ENCODE data around the gene SLC35F3. TPM values are rescaled to one million over a fixed set of nuclear protein-coding genes. Genes with fewer than 3 reads are reported as not detected.

SLC35F3 gene
- total RNA-seq, 1 donor, result not detected

DNA sequence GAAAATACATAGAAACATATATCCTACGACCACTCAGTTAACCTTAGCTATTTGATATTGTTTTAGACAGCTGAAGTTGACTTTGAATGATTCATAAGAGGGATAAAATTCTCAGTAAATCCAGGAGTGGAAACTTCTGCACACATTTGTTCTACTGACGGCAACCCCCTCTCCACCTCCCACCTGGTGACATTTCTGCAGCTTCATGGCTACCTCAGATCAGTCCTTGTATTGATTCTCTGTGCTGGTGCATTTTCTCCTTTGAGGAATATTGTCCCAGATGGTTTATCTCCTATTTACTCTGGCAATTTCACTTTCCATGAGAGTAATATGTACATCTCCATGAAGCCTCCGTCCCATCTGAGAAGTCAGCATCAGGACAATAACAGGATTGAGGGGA is 411.1 kb downstream of the SLC35F3 start:
- Histone ChIP-seq H3K36me3 (ENCODE audit: insufficient read depth, low read length) (no peaks in the 10 kb centered on the region), H3K79me2 (ENCODE audit: insufficient read depth, low read length) (no peaks in the 10 kb centered on the region), H3K9me3 (ENCODE audit: low read depth, low read length) (no peaks in the 10 kb centered on the region), H3K27ac (ENCODE audit: low read depth, low read length) (no peak overlapping the region), H3K4me3 (ENCODE audit: insufficient read depth, low read length) (no peak overlapping the region), H2AFZ (ENCODE audit: low read length) (no peak overlapping the region), H3K4me1 (ENCODE audit: insufficient read depth, low read length) (peaks cover 13% of the 10 kb centered on the region), H3K27me3 (ENCODE audit: insufficient read depth, low read length) (peaks cover 27% of the 10 kb centered on the region), H4K20me1 (ENCODE audit: insufficient read depth, low read length) (no peaks in the 10 kb centered on the region), H3K4me2 (ENCODE audit: insufficient read depth, low read length) (no peak overlapping the region)
- TF ChIP-seq, protein P1, sequence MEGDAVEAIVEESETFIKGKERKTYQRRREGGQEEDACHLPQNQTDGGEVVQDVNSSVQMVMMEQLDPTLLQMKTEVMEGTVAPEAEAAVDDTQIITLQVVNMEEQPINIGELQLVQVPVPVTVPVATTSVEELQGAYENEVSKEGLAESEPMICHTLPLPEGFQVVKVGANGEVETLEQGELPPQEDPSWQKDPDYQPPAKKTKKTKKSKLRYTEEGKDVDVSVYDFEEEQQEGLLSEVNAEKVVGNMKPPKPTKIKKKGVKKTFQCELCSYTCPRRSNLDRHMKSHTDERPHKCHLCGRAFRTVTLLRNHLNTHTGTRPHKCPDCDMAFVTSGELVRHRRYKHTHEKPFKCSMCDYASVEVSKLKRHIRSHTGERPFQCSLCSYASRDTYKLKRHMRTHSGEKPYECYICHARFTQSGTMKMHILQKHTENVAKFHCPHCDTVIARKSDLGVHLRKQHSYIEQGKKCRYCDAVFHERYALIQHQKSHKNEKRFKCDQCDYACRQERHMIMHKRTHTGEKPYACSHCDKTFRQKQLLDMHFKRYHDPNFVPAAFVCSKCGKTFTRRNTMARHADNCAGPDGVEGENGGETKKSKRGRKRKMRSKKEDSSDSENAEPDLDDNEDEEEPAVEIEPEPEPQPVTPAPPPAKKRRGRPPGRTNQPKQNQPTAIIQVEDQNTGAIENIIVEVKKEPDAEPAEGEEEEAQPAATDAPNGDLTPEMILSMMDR (IDR thresholded peaks at IDR 0.05; ENCODE audit: extremely low read depth, low read depth, low read length), result no peak
- peak; percentile 66 for DNase-seq (ENCODE audit: insufficient read length, low spot score, missing footprints)

DNA sequence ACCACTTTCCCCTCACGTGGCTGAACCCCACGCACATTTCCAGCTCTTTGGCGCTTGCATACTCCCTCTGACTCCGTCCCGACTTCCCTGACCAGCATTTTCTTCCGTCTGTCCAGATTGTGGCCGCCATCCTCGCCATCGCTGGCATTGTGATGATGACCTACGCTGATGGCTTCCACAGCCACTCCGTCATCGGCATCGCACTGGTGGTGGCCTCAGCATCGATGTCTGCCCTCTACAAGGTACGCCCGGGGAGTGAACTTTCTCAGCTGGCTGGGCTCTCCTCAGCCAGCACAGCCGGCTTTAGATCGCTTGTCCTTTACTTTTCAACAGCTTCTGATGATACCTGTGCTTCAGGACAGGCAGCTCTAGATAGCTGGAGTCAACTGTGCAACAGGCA is 412.0 kb downstream of the SLC35F3 start:
- no peaks in the 10 kb centered on the region for H4K20me1 ChIP-seq (ENCODE audit: insufficient read depth, low read length)
- H2AFZ ChIP-seq (ENCODE audit: low read length), result no peak overlapping the region
- TF ChIP-seq, protein P1 (IDR thresholded peaks at IDR 0.05; ENCODE audit: extremely low read depth, low read depth, low read length), result no peak
- H3K4me2 ChIP-seq (ENCODE audit: insufficient read depth, low read length), result no peak overlapping the region
- peaks cover 13% of the 10 kb centered on the region for H3K4me1 ChIP-seq (ENCODE audit: insufficient read depth, low read length)
- H3K36me3 ChIP-seq (ENCODE audit: insufficient read depth, low read length), result no peaks in the 10 kb centered on the region
- H3K9me3 ChIP-seq (ENCODE audit: low read depth, low read length), result no peaks in the 10 kb centered on the region
- H3K4me3 ChIP-seq (ENCODE audit: insufficient read depth, low read length), result no peak overlapping the region
- DNase-seq (ENCODE audit: insufficient read length, low spot score, missing footprints), result no peak
- no peak overlapping the region for H3K27ac ChIP-seq (ENCODE audit: low read depth, low read length)
- H3K27me3 ChIP-seq (ENCODE audit: insufficient read depth, low read length), result peaks cover 28% of the 10 kb centered on the region
- no peaks in the 10 kb centered on the region for H3K79me2 ChIP-seq (ENCODE audit: insufficient read depth, low read length)

DNA sequence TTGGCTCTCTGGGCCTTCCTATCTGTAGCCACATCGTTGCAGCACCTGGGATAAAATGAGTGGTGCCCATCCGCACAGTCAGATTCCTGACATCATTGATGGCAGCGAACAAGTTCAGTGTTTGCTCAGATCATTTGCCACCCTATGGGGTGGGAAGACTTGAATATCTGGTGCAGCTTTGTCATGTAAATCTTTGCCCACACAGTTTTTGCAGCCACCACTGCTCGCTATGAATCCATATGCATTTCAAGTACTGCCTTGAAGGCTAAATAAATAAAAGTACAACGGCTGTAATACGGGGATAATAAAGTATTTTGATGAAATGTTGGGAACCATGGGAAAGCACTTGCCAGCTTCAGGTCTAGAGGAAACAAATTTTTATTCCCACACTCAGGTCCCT is 412.5 kb downstream of the SLC35F3 start:
- no peaks in the 10 kb centered on the region for H3K79me2 ChIP-seq (ENCODE audit: insufficient read depth, low read length)
- H3K27me3 ChIP-seq (ENCODE audit: insufficient read depth, low read length), result peaks cover 28% of the 10 kb centered on the region
- peaks cover 13% of the 10 kb centered on the region for H3K4me1 ChIP-seq (ENCODE audit: insufficient read depth, low read length)
- no peak overlapping the region for H3K4me2 ChIP-seq (ENCODE audit: insufficient read depth, low read length)
- no peak overlapping the region for H2AFZ ChIP-seq (ENCODE audit: low read length)
- no peaks in the 10 kb centered on the region for H4K20me1 ChIP-seq (ENCODE audit: insufficient read depth, low read length)
- no peaks in the 10 kb centered on the region for H3K9me3 ChIP-seq (ENCODE audit: low read depth, low read length)
- peak; percentile 19 for DNase-seq (ENCODE audit: insufficient read length, low spot score, missing footprints)
- TF ChIP-seq, protein P1 (IDR thresholded peaks at IDR 0.05; ENCODE audit: extremely low read depth, low read depth, low read length), result no peak
- no peak overlapping the region for H3K27ac ChIP-seq (ENCODE audit: low read depth, low read length)
- no peaks in the 10 kb centered on the region for H3K36me3 ChIP-seq (ENCODE audit: insufficient read depth, low read length)
- no peak overlapping the region for H3K4me3 ChIP-seq (ENCODE audit: insufficient read depth, low read length)

DNA sequence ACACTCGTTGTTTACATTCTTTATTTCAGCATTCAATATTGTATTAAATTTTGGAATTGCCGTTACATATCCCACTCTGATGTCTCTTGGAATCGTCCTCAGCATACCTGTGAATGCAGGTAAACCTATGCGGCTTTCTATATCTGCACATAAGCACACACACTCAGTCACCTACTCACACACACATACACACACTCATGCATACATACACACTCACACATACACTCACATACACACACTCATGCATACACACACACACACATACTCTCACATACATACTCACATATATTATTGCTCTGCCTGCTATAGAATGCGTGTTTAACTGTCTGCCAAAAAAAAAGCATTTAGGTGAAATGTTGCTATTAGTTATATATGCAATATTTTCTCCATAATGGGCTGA is 415.6 kb downstream of the SLC35F3 start:
- no peaks in the 10 kb centered on the region for H3K79me2 ChIP-seq (ENCODE audit: insufficient read depth, low read length)
- peaks cover 40% of the 10 kb centered on the region for H3K27me3 ChIP-seq (ENCODE audit: insufficient read depth, low read length)
- TF ChIP-seq, protein P1 (IDR thresholded peaks at IDR 0.05; ENCODE audit: extremely low read depth, low read depth, low read length), result no peak
- no peaks in the 10 kb centered on the region for H4K20me1 ChIP-seq (ENCODE audit: insufficient read depth, low read length)
- no peaks in the 10 kb centered on the region for H3K9me3 ChIP-seq (ENCODE audit: low read depth, low read length)
- H3K36me3 ChIP-seq (ENCODE audit: insufficient read depth, low read length), result no peaks in the 10 kb centered on the region
- no peak overlapping the region for H3K4me3 ChIP-seq (ENCODE audit: insufficient read depth, low read length)
- H3K4me2 ChIP-seq (ENCODE audit: insufficient read depth, low read length), result no peak overlapping the region
- H3K27ac ChIP-seq (ENCODE audit: low read depth, low read length), result no peak overlapping the region
- no peak overlapping the region for H2AFZ ChIP-seq (ENCODE audit: low read length)
- no peak for DNase-seq (ENCODE audit: insufficient read length, low spot score, missing footprints)
- H3K4me1 ChIP-seq (ENCODE audit: insufficient read depth, low read length), result peaks cover 9% of the 10 kb centered on the region
